AG08395 (cell line): ENCODE measurements around the gene ZFY.
"Not testable (repeated sequence)": the region's sequence is repeated elsewhere in the genome, so short reads cannot be mapped to it uniquely, and the experiment has no call there.

Source experiments
- DNase-seq: peaks from one replicate; pipeline ENCODE4 v3.0.0; 2012; ENCODE audit warnings: mixed read lengths, low spot score

ZFY gene

GRCh38 chrY:2973110-2973751 lies 38.0 kb downstream of the ZFY start:
- no peak for DNase-seq

DNA sequence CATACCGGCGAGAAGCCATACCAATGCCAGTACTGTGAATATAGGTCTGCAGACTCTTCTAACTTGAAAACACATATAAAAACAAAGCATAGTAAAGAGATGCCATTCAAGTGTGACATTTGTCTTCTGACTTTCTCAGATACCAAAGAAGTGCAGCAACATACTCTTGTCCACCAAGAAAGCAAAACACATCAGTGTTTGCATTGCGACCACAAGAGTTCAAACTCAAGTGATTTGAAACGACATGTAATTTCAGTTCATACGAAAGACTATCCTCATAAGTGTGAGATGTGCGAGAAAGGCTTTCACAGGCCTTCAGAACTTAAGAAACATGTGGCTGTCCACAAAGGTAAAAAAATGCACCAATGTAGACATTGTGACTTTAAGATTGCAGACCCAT lies 44.1 kb downstream of the ZFY start:
- no peak for DNase-seq

DNA sequence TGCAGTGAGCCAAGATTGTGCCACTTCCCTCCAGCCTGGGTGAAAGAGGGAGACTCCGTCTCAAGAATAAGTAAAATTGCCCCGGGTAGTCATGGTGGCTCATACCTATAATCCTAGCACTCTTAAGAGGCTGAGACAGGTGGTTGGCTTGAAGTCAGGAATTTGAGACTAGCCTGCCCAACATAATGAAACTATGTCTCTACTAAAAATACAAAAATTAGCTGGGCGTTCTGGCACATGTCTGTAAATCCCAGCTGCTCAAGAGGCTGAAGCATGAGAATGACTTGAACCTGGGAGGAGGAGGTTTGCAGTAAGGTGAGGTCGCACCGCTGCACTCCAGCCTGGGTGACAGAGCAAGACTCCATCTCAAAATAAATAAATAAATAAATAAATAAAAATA lies 49.3 kb downstream of the ZFY start:
- no peak for DNase-seq

GRCh38 chrY:2987178-2987577 lies 52.0 kb downstream of the ZFY start:
- DNase-seq: not testable (repeated sequence)

DNA sequence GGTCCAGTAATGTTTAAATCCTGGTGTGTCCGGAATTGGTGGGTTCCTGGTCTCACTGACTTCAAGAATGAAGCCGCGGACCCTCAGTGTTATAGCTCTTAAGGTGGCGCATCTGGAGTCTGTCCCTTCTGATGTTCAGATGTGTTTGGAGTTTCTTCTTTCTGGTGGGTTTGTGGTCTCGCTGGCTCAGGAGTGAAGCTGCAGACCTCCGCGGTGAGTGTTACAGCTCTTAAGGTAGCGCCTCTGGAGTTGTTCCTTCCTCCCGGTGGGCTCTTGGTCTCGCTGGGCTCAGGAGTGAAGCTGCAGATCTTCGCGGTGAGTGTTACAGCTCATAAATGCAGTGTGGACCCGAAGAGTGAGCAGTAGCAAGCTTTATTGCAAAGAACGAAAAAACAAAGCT lies 62.2 kb downstream of the ZFY start:
- DNase-seq: not testable (repeated sequence)

DNA sequence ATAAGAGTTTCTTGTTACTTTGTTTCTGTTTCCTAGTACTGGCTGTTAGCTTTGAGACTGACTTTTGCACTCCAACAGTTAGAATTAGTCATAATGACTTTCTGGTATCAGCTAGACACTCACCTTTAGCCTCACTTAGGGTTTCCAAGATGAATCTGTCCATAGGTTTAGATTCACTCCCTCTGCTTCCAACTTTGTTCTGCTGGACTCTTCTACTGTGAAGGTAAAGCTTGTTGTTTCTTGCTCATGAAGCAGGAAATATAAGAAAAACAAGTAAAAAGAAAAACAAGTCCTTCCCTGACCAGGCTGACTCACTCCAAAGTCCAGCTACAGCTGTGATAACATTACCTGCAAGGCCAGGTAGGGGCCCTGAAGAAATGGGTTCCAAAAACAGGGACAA lies 67.0 kb downstream of the ZFY start:
- no peak for DNase-seq

- DNase-seq: no peak
Observed at GRCh38 chrY:3002680-3003515, 67.7 kb downstream of the ZFY start.

- DNase-seq: no peak
Observed at GRCh38 chrY:3003516-3003830, 68.3 kb downstream of the ZFY start.

GRCh38 chrY:3003846-3004245 lies 68.7 kb downstream of the ZFY start:
- no peak for DNase-seq

DNA sequence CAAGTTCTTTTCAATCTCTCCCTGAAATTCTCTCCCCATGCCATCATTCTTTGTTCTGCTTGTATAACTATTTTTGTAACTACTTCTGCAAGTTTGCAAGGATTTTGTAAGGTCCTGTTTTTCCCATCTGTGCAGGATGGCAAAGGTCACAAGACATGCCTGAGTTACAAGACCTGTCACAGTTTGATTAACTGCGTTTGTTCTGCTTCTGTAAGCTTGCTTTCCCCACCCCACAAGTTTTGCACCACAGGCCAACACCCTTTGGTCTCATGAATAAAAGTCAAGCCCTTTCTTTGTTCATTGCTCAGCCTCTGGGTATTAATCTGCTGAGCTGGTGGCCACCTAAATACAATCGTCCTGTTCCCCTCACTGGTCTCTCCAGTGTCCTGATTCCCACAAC lies 70.8 kb downstream of the ZFY start:
- not testable (repeated sequence) for DNase-seq

- DNase-seq: no peak
Observed at GRCh38 chrY:3007967-3008366, 72.8 kb downstream of the ZFY start.

GRCh38 chrY:3012226-3012625 lies 77.0 kb downstream of the ZFY start:
- no peak for DNase-seq

- DNase-seq: no peak
Observed at GRCh38 chrY:3016594-3016993, 81.4 kb downstream of the ZFY start.

DNA sequence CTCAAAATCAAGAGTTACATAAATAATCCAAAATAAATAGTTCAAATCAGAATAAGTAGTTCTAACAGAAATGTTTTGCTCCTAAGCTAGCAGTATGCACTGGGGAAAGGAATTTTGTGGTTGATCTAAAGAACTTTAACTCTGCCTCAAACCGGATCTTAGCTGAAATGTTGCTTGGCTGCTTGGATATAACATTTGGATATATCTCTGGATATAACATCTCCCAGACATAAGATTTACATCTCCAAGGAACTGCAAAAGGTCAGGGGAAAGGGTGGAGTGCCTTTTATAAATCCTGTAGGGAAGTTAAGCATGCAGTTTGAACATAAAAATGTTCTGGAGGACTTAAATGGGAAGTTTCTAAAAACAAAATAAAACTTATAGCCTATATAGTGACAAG lies 83.4 kb downstream of the ZFY start:
- no peak for DNase-seq

DNA sequence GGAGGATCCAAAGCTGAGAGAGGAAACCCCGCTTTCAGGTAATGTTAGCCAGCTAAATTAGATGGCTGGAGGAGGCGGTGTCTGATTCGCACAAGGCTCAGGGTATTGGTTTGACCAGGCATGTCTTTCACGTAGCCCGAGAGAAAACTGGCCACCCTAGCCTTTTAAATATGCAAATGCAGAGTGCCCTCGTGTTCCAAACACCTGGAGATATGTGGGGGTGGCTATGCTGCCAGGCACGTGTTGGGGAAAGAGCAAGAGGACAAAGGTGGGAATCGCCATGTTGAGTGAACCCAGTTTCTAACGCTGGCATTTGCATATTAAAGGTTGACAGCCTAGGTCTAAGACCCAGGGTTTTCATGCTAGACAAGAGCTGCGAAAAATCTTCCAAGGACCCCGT lies 84.4 kb downstream of the ZFY start:
- no peak for DNase-seq

DNA sequence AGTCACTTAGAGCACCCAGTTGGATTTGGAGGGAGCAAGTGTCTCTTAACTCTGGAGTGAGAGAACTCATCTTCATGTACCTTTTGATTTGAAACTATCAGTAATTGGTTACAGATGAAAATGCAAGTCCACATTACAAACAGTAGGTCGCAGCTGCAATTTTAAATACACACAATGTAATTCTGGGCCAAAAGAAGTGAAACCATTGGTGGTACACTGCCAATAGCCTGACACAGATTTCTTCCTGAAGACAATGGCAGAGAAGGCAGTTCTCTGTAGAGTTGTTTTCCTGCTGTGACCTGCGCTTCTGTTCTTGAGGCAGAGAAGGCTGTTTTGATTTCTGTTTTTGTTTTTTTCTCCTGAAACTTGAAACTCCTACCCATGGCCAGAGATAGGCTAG lies 86.0 kb downstream of the ZFY start:
- no peak for DNase-seq

DNA sequence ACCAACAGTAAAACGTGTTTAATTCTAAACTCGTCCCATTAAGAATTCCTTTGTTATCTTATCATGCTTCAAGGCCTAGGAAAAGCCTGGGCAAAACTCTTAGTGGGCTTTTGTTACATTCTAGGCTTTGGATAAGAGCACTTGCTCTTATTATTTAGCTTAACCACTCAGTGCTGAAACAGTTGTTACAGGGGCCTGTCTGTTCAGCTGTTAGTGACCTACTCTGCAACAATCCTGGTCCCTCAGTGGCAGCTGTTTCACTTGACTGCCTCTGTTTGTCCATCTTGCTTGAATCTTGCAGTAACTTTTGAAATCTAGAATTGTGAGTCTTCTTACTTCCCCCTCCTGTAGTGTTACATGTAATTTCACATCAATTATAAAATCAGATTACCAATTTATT lies 88.4 kb downstream of the ZFY start:
- DNase-seq: no peak

DNA sequence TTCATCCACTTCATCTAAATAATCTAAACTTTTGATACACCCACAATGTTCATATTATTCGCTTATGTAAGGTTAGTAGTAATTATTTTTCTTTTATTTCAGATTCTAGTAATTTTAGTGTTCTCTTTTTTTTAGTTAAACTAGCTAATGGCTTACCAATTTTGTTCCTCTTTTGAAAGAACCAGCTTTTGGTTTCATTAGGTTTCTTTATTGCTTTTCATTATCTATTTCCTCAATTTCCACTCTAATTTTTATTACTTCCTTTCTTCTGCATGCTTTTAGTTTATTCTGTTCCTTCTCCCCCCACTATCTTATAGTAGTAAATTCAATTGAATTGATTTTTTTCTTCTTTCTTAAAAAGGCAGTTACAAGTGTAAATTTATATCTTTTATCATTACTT lies 90.2 kb downstream of the ZFY start:
- DNase-seq: no peak
